DND-41 (cell line): ENCODE data around the gene GPM6B.

Experiments
- ATAC-seq: fragments of 200-7000 bp; cut with Tn5 transposase; 3 replicates; pipeline ENCODE4 v1.9.1; 2021; ENCODE audit warnings: low read depth; ENCODE audit not compliant: insufficient read depth
- DNase-seq: peaks from one replicate; pipeline ENCODE4 v3.0.0-alpha.2; 2020
- H2AFZ ChIP-seq: 2 replicates; pipeline ENCODE4 v1.6.0; 2012; ENCODE audit warnings: low read depth, low read length
- H3K27ac ChIP-seq: 2 replicates; pipeline ENCODE4 v1.5.1; 2012; ENCODE audit warnings: low read length, inconsistent platforms
- H3K27me3 ChIP-seq: fragments of 200-600 bp; sonication (generic); 2 replicates; pipeline ENCODE4 v1.6.0; 2012; ENCODE audit warnings: low read length, mild to moderate bottlenecking, inconsistent platforms; ENCODE audit not compliant: insufficient read depth, poor library complexity
- H3K36me3 ChIP-seq: 2 replicates; pipeline ENCODE4 v1.5.1; 2012; ENCODE audit warnings: low read length, inconsistent platforms; ENCODE audit not compliant: insufficient read depth
- H3K4me1 ChIP-seq: 2 replicates; pipeline ENCODE4 v1.5.1; 2012; ENCODE audit warnings: mild to moderate bottlenecking, low read length; ENCODE audit not compliant: insufficient read depth
- H3K4me2 ChIP-seq: 2 replicates; pipeline ENCODE4 v1.6.0; 2012; ENCODE audit warnings: mild to moderate bottlenecking, moderate library complexity, low read length, inconsistent platforms; ENCODE audit not compliant: insufficient read depth
- H3K4me3 ChIP-seq, 2 experiments: fragments of 200-600 bp in 1 of 2; shearing (Covaris generic) in 1 of 2; 2 replicates each; pipeline ENCODE4 v1.5.1; 2012 to 2016; ENCODE audit warnings: inconsistent platforms in 2 of 2, low read length in 2 of 2, mild to moderate bottlenecking in 2 of 2, low read depth in 1 of 2, moderate library complexity in 1 of 2
- H3K79me2 ChIP-seq: 2 replicates; pipeline ENCODE4 v1.6.0; 2012; ENCODE audit warnings: low read length, inconsistent platforms; ENCODE audit not compliant: insufficient read depth
- H3K9ac ChIP-seq: 2 replicates; pipeline ENCODE4 v1.6.0; 2012; ENCODE audit warnings: low read depth, mild to moderate bottlenecking, inconsistent platforms, low read length, moderate library complexity
- H3K9me3 ChIP-seq: 2 replicates; pipeline ENCODE4 v1.5.1; 2012; ENCODE audit warnings: low read length, moderate library complexity, mild to moderate bottlenecking, inconsistent platforms; ENCODE audit not compliant: insufficient read depth, severe bottlenecking
- H4K20me1 ChIP-seq: 2 replicates; pipeline ENCODE4 v1.6.0; 2012; ENCODE audit warnings: low read length; ENCODE audit not compliant: insufficient read depth
- EZH2 ChIP-seq: IDR thresholded peaks from 3 replicates; pipeline ENCODE4 v1.6.1; 2012; ENCODE audit warnings: borderline replicate concordance, low read depth, mild to moderate bottlenecking, moderate library complexity, low read length, inconsistent platforms; ENCODE audit not compliant: severe bottlenecking
- TF ChIP-seq, protein P1 (sequence below): IDR thresholded peaks from 2 replicates; pipeline ENCODE4 v1.5.1; 2012; ENCODE audit warnings: borderline replicate concordance, low read length, moderate library complexity, mild to moderate bottlenecking; ENCODE audit not compliant: poor library complexity, severe bottlenecking; ENCODE audit errors: extremely low read depth

Gene GPM6B

DNA sequence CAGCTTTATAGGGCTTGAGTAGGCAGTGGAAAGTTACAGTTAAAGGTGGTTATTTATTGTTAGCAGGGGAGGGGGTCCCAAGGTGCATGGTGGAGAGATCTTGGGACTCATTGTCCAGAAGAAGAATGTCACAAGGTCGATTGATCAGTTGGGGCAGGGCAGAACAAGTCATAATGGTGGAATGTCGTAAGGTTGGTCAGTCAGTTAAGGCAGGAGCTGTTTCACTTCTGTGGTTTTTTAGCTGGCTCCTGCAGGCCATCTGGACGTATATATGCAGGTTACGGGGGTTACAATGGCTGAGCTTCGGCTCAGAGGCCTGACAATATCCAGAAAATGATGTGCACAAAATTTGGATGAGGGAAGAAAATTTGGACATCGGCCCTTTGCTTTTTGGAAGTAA is 75.2 kb downstream of the GPM6B start:
- no peak overlapping the region for H3K9ac ChIP-seq
- DNase-seq (no peak), ATAC-seq (no peak)
- H3K9me3 ChIP-seq, result no peaks in the 10 kb centered on the region
- H3K4me2 ChIP-seq, result no peak overlapping the region
- H3K4me1 ChIP-seq, result peaks cover 3% of the 10 kb centered on the region; the same call in 1 of the 2 replicates
- H3K79me2 ChIP-seq, result no peaks in the 10 kb centered on the region
- no peaks in the 10 kb centered on the region for H3K27me3 ChIP-seq
- no peaks in the 10 kb centered on the region for H4K20me1 ChIP-seq
- no peak overlapping the region for H2AFZ ChIP-seq
- TF ChIP-seq, protein P1, sequence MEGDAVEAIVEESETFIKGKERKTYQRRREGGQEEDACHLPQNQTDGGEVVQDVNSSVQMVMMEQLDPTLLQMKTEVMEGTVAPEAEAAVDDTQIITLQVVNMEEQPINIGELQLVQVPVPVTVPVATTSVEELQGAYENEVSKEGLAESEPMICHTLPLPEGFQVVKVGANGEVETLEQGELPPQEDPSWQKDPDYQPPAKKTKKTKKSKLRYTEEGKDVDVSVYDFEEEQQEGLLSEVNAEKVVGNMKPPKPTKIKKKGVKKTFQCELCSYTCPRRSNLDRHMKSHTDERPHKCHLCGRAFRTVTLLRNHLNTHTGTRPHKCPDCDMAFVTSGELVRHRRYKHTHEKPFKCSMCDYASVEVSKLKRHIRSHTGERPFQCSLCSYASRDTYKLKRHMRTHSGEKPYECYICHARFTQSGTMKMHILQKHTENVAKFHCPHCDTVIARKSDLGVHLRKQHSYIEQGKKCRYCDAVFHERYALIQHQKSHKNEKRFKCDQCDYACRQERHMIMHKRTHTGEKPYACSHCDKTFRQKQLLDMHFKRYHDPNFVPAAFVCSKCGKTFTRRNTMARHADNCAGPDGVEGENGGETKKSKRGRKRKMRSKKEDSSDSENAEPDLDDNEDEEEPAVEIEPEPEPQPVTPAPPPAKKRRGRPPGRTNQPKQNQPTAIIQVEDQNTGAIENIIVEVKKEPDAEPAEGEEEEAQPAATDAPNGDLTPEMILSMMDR, result no peak
- TF ChIP-seq EZH2, result no peak
- peaks cover 19% of the 10 kb centered on the region for H3K36me3 ChIP-seq
- H3K27ac ChIP-seq, result no peak overlapping the region
- no peak overlapping the region for H3K4me3 ChIP-seq

DNA sequence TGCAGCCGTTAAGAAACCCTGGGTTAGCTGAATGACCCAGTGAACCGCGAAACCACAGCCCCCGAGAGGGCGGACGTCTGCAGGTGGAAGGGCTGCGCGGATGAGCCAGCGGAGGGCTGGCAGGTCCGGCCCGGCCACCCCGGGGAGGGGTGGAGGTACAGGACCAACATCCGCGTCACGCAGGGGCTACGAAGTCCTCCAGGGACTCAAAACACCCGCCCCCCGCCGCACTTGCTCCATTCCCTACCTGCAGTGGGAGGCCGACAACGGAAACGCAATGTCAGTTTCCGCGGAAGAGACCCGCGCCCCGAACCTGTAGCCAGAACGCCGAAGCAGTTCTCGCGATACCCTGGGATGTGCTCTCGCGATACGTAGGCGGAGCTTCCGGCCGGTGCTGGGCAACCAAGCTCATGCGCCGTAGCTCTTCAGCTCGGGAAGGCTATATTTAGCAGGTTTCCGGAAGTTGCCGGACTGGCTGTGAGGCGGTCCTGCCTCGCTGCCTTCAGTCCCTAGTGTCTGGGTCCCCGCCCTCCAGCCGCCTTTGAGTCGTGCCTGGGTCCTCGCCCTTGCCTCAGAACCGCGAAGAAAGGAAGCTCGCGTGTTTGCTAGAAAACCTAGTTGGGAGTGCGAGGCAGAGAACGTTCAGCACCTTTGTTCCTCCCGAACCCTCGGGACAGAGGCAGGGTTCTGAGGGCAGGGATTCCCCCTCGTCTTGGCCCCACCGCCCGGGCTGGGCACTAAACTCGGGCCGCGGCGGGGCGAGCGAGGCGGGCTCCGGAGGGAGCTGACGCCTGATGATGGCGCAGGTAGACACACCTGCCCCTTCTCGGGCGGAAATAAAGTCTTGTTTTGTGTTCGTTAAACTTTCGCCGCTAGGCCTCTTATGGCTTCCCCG is 82.4 kb downstream of the GPM6B start, which contains the start of the genes OFD1 and TRAPPC2:
OFD1 (plus strand) TSS at position 471 of the 895 bp plus-strand sequence; CDS start at position 795, 324 bp downstream.
TRAPPC2 (minus strand) TSS at position 343 of the 895 bp plus-strand sequence. CDS start 14,657 bp downstream, outside the sequence.
- Histone ChIP-seq H3K4me1 (peaks cover 37% of the 10 kb centered on the region), H3K9me3 (no peaks in the 10 kb centered on the region), H2AFZ (peak within 1 kb of the TSS; percentile 93), H3K36me3 (peaks cover 10% of the 10 kb centered on the region; the same call in 1 of the 2 replicates), H3K27ac (peak within 1 kb of the TSS; percentile 93), H3K4me2 (peak within 1 kb of the TSS; percentile 84), H3K27me3 (no peaks in the 10 kb centered on the region), H3K4me3 (peak within 1 kb of the TSS; percentile 92 to 97), H3K79me2 (peaks cover 49% of the 10 kb centered on the region), H4K20me1 (no peaks in the 10 kb centered on the region), H3K9ac (peak within 1 kb of the TSS; percentile 90)
- DNase-seq (peak; percentile 91), ATAC-seq (peak; percentile 96)
- TF ChIP-seq, protein P1, result no peak
- no peak for TF ChIP-seq EZH2

DNA sequence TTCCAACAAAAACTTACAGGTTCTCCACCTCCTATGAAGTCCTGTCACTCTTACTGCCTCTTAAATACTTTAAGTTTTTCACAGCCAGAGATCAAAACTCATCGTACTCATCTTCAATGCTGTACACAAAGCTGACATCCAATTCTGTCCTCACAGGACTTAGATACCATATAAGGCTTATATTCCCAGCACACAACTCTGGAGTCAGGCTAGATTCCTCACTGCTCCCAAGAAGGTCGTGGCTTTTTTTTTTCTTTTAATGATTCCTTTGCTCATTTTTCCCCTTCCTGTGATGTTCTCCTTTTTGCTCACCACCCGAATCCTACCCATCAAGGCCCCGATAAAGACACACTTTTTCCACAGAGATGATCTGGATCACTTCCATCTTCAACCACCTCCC is 83.4 kb downstream of the GPM6B start:
- peak overlapping the region; percentile 90 for H3K9ac ChIP-seq
- H3K27me3 ChIP-seq, result no peaks in the 10 kb centered on the region
- no peak for DNase-seq
- H3K4me3 ChIP-seq, result peak overlapping the region; percentile 92 to 97
- H3K36me3 ChIP-seq, result peaks cover 10% of the 10 kb centered on the region; the same call in 1 of the 2 replicates
- peaks cover 37% of the 10 kb centered on the region for H3K4me1 ChIP-seq
- no peak for ATAC-seq
- H4K20me1 ChIP-seq, result no peaks in the 10 kb centered on the region
- peaks cover 51% of the 10 kb centered on the region for H3K79me2 ChIP-seq
- peak overlapping the region; percentile 93; the same call in 1 of the 2 replicates for H2AFZ ChIP-seq
- TF ChIP-seq, protein P1, result no peak
- no peak for TF ChIP-seq EZH2
- peak overlapping the region; percentile 93 for H3K27ac ChIP-seq
- H3K9me3 ChIP-seq, result no peaks in the 10 kb centered on the region
- peak overlapping the region; percentile 84 for H3K4me2 ChIP-seq
